Measurements from ENCODE around the gene PRMT2. TPM values are rescaled to one million over a fixed set of nuclear protein-coding genes. Genes with fewer than 3 reads are reported as not detected.

The PRMT2 gene
- total and polyA plus RNA-seq, 7 donors = 68.0 to 128 (median 96.1) TPM

DNA sequence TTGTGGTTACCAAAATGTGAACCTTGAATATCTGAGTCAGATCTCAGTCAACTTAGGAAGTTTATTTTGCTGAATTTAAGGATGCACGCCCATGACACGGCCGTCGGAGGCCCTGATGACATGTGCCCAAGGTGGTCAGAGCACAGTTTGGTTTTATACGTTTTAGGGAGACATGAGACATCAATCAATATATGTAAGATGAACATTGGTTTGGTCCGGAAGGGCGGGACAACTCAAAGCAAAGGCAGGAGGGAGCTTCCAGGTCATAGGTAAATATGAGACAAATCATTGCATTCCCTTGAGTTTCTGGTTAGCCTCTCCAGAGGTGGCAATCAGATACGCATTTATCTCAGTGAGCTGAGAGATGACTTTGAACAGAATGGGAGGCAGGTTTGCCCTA is 1.0 kb upstream of the PRMT2 start:
- Histone ChIP-seq H3K27ac (peak overlapping the region; percentile 91 to 98 (median 94)), H3K4me1 (peaks cover 0 to 43% (median 35%) of the 10 kb centered on the region in 4 donors), H3K27me3 (no peaks in the 10 kb centered on the region), H3K9me3 (no peaks in the 10 kb centered on the region), H3K4me3 (peak overlapping the region in 3 of 4 donors; percentile 72 to 90 (median 89)), H3K36me3 (peaks cover 0 to 6% (median 0%) of the 10 kb centered on the region in 4 donors)
- no peak for DNase-seq
- WGBS, 2 donors = 78 to 86% methylated on average over 8 of the region's 8 CpGs
- intact Hi-C loops (cut with DNase I) = no loop called here
- no peak for TF ChIP-seq EP300 (IDR thresholded peaks at IDR 0.05)
- TF ChIP-seq, protein P1, sequence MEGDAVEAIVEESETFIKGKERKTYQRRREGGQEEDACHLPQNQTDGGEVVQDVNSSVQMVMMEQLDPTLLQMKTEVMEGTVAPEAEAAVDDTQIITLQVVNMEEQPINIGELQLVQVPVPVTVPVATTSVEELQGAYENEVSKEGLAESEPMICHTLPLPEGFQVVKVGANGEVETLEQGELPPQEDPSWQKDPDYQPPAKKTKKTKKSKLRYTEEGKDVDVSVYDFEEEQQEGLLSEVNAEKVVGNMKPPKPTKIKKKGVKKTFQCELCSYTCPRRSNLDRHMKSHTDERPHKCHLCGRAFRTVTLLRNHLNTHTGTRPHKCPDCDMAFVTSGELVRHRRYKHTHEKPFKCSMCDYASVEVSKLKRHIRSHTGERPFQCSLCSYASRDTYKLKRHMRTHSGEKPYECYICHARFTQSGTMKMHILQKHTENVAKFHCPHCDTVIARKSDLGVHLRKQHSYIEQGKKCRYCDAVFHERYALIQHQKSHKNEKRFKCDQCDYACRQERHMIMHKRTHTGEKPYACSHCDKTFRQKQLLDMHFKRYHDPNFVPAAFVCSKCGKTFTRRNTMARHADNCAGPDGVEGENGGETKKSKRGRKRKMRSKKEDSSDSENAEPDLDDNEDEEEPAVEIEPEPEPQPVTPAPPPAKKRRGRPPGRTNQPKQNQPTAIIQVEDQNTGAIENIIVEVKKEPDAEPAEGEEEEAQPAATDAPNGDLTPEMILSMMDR (IDR thresholded peaks at IDR 0.05) = no peak
- TF ChIP-seq POLR2AphosphoS5 (IDR thresholded peaks at IDR 0.05) = no peak
- TF ChIP-seq POLR2A (IDR thresholded peaks at IDR 0.05) = no peak

DNA sequence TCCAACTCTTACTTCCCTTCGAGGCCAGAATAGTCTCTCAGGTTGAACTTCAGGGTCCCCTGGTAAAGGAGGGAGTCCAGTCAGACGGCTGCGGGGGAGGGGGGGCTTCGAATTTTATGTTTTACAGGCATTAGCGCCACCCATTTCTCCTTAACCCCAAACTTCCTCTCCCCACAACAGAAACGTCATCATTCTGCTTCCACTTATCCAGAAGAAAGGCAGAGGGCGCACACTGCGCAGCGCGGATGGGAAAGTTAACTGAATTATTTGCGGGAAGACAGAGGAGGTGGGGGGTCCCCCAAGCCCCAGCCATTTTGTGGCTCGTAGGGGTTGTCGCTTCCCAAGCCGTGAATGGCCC is 529 bp upstream of the PRMT2 start:
- H3K36me3 ChIP-seq = peaks cover 0 to 6% (median 0%) of the 10 kb centered on the region in 4 donors
- intact Hi-C loops (cut with DNase I) = no loop called here
- no peaks in the 10 kb centered on the region for H3K9me3 ChIP-seq
- no peaks in the 10 kb centered on the region for H3K27me3 ChIP-seq
- TF ChIP-seq POLR2A (IDR thresholded peaks at IDR 0.05) = no peak
- 0 to 1% methylated on average over 14 of the region's 14 CpGs for WGBS, 2 donors
- H3K4me1 ChIP-seq = peaks cover 0 to 48% (median 38%) of the 10 kb centered on the region in 4 donors
- peak overlapping the region; percentile 91 to 98 (median 94) for H3K27ac ChIP-seq
- peak overlapping the region; percentile 72 to 92 (median 90) for H3K4me3 ChIP-seq
- DNase-seq = peak; percentile 90

DNA sequence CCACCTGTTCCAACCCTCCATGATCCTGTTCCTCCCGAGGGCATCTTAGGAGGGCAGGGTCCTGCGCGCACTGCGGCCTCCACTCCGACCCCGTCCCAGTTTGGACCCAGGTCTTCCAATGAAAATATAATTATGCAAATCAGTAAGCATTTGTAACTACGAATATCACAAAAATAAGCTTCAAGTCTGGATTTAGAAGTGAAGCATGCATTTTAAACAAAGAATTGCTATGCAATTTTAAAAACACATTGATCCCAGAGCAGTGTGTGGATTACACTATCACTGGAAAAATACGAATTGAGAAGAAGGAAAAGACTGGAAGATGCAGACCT is 673 bp downstream of the PRMT2 start:
- Histone ChIP-seq H3K27ac (peak overlapping the region; percentile 91 to 98 (median 94)), H3K4me3 (peak overlapping the region; percentile 72 to 92 (median 90)), H3K4me1 (peaks cover 0 to 50% (median 39%) of the 10 kb centered on the region in 4 donors), H3K36me3 (peaks cover 0 to 7% (median under 1%) of the 10 kb centered on the region in 4 donors), H3K27me3 (no peaks in the 10 kb centered on the region), H3K9me3 (no peaks in the 10 kb centered on the region)
- DNase-seq = no peak
- TF ChIP-seq EP300 (IDR thresholded peaks at IDR 0.05) = no peak
- no peak for TF ChIP-seq POLR2AphosphoS5 (IDR thresholded peaks at IDR 0.05)
- TF ChIP-seq, protein P1 (IDR thresholded peaks at IDR 0.05) = no peak
- no peak for TF ChIP-seq POLR2A (IDR thresholded peaks at IDR 0.05)
- 3 to 14% methylated on average over 8 of the region's 8 CpGs for WGBS, 2 donors
- intact Hi-C loops (cut with DNase I) = no loop called here

DNA sequence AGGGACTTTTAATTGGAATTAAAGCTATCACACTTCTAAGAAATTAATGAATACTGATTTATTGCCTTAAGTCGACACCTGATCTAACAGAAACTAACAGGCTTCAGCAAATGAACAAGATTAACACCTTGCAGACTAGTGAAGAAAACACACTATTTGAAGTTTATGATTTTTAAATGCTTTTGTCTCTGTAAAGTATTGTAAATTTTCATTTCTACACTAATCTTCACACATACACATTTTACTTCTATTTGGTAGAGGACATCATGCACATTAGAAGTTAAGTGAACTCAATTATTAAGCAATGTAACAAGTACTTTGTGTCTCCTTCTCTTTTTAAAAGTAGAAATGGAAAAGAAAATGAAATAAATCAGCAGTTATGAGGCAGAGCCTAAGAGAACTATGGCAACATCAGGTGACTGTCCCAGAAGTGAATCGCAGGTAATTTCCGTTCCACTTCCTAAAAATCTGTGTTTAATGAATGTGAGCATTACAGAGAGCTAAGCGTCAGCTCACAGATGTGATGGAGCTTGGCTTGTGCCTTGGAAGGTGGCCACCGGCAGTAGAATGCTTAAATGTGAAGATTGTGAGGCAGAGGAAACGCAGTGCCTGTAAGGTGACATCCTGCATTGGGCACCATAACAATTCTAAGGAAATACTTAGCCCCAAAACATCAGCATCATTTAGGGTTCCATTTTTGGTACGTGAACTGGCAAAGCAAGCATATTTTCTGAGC is 1.2 kb downstream of the PRMT2 start:
- WGBS, 2 donors = 62 to 74% methylated on average over 7 of the region's 7 CpGs
- Histone ChIP-seq H3K36me3 (peaks cover 0 to 13% (median 6%) of the 10 kb centered on the region in 4 donors), H3K9me3 (no peaks in the 10 kb centered on the region), H3K27me3 (no peaks in the 10 kb centered on the region), H3K4me1 (peaks cover 0 to 54% (median 42%) of the 10 kb centered on the region in 4 donors), H3K27ac (peak overlapping the region in 3 of 4 donors; percentile 91 to 98 (median 97)), H3K4me3 (peak overlapping the region; percentile 72 to 92 (median 90))
- DNase-seq = no peak
- intact Hi-C loops (cut with DNase I) = no loop called here
- TF ChIP-seq EP300 (IDR thresholded peaks at IDR 0.05) (no peak), POLR2A (IDR thresholded peaks at IDR 0.05) (no peak), POLR2AphosphoS5 (IDR thresholded peaks at IDR 0.05) (no peak)
- TF ChIP-seq, protein P1 (IDR thresholded peaks at IDR 0.05) = no peak

DNA sequence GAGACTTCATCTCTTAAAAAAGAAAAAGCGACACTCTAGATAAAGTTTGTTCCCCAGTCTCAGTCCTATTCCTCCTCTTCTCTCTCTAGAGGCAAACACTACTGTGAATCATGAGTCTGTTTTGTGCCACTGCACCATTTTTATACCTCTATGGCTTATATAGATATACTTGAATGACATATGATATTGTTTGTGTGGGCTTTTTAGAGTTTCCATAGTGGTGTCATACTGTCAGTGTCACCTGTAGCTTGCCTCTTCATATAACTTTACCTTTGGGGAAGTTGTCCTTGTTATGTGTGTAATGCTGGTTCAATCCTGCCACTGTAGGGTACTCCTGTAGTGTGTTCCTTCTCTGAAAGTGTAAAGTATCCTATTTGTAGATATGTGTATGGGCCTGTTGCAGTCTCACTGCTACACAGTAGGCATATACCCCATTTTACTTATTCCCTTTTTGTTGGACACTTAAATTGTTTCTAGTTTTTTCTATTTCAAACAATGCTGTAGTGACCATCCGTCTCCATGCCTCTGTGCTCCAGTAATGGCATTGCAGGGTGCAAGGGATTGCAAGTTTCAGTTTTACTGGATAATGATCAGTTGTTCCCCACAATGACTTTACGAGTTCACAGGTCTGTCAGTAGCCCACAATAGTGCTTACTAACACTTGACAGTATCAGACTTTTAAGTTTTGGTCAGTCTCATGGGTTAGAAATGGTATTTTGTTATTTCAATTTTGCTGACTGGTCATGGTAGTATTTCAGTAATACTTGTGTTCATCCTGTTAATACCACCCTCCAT is 2.7 kb downstream of the PRMT2 start:
- TF ChIP-seq POLR2A (IDR thresholded peaks at IDR 0.05) = no peak
- TF ChIP-seq, protein P1 (IDR thresholded peaks at IDR 0.05) = no peak
- TF ChIP-seq POLR2AphosphoS5 (IDR thresholded peaks at IDR 0.05) = no peak
- TF ChIP-seq EP300 (IDR thresholded peaks at IDR 0.05) = no peak
- DNase-seq = no peak
- WGBS, 2 donors = 50 to 71% methylated on average over 3 of the region's 3 CpGs
- peak overlapping the region in 1 of 4 donors; percentile 8 for H3K4me3 ChIP-seq
- peak overlapping the region in 2 of 4 donors; percentile 18 to 98 for H3K27ac ChIP-seq
- peaks cover 0 to 59% (median 43%) of the 10 kb centered on the region in 4 donors for H3K4me1 ChIP-seq
- H3K36me3 ChIP-seq = peaks cover 0 to 27% (median 6%) of the 10 kb centered on the region in 4 donors
- H3K9me3 ChIP-seq = no peaks in the 10 kb centered on the region
- H3K27me3 ChIP-seq = no peaks in the 10 kb centered on the region
- intact Hi-C loops (cut with DNase I) = no loop called here
